LoVo (cell line): Measurements from ENCODE around the gene CBFA2T2.
"Not testable (repeated sequence)": the region's sequence is repeated elsewhere in the genome, so short reads cannot be mapped to it uniquely, and the experiment has no call there.

ENCODE experiments used
- DNase-seq: peaks from one replicate; pipeline ENCODE4 v3.0.0-alpha.2; 2016; ENCODE audit warnings: low spot score

CBFA2T2 gene

DNA sequence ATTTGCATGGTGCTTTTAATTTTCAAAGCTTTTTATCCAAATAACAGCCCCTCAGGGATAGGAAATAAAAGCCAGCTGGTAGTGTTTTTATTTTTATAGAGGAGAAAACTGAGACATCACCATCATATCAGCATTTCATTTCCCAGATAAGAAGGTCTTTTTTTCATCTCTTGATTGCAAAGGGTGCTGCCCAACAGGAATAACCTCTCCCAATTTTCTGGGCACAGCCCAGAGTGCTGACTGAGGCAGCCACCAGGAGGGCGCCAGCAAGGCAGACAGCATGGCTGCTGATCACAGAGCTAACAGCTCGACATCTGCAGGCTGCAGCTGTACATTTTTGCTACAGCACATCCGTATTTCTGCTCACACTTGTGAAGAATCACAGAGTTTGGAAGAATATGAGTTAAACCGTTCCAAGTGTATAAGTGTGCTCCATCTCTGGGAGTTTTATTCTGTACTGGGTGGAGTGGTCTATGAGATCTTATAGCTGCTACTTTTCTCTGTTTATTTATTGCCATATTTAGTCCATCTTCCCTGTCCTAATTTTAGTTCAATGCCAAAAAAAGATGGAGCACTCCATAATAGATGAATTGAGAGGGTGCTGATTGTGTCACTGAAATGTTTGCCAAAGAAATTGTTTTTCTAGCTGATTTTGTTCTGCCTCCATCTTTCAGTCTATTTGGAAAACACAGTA lies 86.7 kb downstream of the CBFA2T2 start:
- no peak for DNase-seq

DNA sequence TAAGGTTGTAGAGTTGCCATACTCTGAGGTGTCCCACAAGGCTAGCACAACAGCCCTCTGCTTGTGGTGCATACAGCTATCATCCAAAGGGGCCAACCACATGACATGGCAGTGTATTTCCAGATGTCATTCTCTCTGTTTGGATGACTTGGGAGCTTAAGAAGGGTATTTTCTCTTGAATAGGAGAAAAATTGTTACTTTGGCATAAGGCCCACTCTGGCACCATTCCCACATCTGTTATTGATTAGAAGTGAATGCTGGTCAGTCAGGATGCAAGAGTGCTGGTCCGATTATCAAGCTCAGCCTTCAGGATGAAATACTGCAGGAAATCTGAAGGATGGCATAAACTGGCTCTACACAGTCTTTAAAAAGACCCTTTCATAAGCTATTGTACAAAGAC lies 88.6 kb downstream of the CBFA2T2 start:
- no peak for DNase-seq

DNA sequence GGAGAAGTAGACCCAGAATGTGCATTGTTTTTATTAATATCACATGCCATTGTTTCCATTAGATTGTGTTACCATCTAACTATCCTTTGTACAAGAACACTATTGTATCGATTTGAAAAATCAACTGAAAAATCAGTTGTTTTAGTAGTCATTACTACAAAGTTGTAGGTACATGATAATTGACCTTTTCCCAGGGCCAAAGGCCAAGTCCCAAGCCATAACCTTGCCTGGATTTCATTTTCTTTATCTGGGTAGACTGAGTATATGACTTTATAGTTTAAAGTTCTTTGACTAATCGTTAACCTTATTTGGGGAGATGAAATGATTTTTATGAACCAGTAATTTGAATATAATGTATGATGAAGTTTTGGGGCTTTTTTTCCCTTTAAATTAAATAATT lies 93.2 kb downstream of the CBFA2T2 start:
- DNase-seq: no peak

DNA sequence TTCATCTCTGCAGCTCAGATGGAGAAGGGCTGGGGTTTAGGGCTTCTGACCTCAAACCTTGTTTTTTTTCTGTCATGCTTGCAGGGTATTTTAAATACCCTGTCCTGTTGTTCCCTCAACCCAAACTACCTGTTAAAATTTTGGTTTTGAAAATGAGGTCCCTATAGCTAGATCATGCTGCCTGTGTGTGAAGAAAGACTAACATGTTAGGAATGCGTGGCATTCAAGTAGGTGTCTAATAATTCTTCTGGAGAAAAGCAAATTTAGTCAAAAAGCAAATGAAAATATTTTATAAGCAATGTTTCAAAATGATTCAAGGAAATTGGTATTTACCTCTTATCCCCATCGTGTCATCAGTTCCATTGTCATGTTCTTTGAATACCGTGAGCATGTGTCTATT lies 95.1 kb downstream of the CBFA2T2 start:
- DNase-seq: no peak

DNA sequence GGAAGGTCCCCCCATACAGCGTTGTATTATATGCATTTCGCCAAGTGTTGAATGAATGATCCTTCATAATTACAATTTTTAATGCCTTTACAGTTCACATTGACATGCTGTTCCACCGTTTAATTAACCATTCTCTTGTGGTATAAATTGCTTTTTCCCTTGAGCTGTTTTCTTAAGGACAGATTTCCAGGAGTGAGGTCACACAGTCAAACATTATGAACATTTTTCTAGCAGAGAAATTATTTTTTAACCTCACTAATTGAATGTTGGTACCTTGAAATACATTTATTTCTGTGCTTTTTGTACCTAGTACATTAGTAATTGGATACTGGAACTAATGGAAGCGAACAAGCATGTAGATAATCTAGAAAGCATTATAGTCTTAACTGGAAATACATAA lies 95.5 kb downstream of the CBFA2T2 start:
- no peak for DNase-seq

DNA sequence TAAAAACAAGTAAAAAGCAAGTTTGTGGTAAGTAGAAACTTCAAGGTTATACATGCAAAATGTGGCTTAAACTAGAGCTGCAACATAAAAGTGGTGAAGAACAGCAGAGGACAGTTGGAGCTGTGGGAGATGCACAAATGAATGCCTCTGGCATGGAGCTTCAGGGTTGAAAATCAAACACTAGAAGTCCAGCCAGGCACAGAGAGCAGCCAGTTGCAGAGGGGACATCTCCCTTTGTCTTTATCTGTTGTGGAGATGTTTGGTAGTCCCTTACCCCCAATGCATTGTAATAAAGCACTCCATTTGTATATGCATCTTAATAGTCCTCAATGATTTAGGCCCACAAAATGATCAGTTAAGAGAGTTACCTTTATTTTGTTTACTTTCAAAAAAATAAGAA lies 99.2 kb downstream of the CBFA2T2 start:
- no peak for DNase-seq

DNA sequence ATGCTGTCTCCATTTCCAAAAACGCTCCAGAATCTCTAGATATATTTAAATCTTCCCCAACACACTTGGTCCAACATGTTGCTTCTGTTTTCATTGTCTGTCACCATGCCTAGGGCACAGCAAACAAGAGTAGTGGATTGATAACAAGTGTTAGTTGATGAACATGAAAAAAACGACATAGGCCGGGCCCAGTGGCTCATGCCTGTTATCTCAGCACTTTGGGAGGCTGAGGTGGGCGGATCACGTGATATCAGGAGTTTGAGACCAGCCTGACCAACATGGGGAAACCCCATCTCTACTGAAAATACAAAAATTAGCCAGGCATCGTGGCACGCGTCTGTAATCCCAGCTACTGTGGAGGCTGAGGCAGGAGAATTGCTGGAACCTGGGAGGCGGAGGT lies 102.0 kb downstream of the CBFA2T2 start:
- not testable (repeated sequence) for DNase-seq

DNA sequence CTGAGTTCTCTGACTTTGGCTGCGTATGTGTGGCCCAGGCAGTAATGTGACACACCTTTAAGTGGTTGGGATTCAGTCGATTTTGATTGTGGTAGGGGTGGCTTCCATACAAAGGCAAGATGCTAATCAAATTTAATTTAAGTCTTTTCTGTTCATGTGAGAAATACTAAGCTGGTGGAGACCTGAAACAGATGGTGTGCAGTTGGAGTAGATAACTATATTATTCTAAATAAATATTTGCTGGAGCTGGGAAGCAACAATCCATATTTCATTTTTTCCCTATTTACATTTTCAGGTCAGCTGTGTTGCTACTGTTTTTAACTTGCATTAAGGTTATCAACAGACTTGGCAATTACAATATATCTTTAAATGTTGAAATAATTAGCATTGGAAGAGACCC lies 104.8 kb downstream of the CBFA2T2 start:
- DNase-seq: no peak

DNA sequence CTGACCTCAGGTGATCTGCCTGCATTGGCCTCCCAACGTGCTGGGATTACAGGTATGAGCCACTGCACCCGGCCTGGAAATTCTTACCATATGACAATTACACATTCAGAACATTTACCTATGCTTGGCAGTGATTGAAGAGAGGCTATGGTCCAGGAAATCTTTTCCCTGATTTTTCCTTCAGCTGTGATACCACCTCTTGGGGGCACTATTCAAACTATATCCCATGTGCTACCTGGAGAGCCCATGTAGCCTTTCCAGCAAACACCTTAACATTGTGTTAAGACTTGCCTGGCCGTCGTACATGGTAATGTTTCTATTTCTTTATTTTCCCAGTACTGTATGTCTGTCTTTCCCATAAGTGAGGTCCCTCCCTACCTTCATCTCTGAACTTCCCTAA lies 110.5 kb downstream of the CBFA2T2 start:
- no peak for DNase-seq

DNA sequence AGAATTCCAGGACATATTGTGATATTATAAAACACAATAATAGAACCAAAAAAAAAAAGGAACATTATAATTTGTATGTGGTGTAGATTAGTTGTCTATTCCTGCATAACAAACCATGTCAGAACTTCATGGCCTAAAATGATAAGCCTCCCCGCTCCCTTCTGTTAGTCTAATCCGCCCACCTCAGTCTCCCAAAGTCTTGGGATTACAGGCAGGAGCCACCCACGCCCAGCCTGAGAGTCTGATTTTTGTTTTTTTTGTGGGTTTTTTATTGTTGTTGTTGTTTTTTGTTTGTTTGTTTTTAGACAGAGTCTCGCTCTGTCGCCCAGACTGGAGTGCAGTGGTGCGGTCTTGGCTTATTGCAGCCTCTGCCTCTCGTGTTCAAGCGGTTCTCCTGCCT lies 111.1 kb downstream of the CBFA2T2 start:
- no peak for DNase-seq

DNA sequence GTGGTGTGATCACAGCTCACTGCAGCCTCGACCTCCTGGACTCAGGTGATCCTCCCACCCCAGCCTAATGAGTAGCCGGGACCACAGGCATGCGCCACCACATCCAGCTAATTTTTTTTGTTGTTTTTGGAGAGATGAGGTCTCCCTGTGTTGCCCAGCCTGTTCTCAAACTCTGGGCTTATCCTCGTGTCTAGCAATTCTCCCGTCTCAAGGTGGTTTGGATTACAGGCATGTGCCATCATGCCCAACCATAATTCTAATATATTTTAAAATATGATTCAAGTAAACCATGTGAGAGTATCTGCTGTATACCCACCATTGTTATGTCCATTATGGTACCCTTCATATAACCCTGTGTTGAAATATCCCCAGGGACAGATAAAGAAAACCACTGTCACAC lies 112.0 kb downstream of the CBFA2T2 start:
- no peak for DNase-seq

DNA sequence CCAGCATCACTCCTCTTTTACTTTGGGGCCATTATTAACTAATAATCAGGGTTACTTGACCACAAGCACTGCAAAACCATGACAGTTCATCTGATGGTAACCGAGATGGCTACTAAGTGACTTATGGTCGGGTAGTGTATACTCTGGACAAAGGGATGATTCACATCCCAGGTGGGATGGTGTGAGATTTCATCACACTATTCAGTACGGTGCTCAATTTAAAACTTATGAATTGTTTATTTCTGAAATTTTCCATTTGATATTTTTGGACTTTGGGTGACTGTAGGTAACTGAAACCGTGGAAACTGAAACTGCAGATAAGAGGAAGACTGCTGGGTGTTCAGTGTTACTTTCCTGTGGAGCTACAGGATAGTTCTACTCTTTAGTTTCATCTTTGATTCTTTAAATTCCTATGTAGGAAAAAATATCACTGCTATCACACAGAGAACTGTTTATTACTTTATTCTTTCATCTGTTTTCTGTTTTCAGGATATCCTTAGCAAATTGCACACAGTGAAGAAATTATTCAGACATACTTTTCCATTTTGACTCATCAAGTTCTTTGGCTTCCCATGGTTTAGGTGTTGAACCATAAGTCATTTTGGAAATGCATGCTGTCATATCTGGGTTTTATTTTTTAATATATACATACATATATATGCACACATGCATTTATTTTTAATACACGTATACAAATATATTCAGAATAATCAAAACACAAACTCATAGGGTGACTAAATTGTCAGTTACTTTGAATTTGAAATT lies 113.1 kb downstream of the CBFA2T2 start:
- no peak for DNase-seq

DNA sequence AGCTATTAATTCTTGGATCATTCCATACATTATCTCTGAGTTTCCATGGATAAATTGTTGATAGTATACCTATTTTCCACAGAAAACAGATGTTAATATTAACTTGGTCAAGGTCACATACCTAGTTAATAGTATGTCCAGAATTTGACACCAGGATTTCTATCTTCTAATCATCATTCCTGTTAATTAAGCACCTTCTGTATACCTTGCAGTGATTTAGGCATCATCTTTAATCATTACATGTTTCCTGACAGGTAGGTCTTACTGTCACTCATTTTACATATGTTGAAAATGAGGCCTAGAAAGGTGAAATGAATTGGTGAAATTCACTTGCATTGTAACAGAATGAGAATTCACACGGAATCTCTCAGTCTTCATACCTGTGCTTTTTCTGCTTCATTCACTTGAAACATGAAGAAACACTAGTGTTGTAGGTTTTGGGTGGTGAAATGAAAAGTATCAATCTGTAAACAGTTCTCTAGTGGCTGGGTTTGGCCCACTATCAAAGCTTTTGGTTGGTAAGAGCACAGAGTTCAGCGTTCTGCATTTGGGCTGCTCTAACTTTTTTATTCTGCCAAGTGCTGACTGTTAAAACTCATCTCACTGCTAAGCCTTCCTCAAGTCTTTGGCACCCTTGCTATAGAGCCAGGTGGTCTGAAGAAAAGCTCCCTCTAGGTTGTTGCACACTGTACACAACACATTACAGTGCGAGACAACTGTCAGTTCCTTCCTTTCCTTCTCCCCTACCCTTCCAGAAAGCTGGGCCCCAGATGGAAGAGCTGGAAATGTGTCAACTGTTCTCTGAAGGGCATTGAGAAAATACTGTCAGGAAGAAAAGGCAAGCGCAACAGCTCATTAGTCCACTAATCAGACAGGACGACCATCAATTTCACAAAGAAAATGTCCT lies 114.4 kb downstream of the CBFA2T2 start:
- DNase-seq: no peak

DNA sequence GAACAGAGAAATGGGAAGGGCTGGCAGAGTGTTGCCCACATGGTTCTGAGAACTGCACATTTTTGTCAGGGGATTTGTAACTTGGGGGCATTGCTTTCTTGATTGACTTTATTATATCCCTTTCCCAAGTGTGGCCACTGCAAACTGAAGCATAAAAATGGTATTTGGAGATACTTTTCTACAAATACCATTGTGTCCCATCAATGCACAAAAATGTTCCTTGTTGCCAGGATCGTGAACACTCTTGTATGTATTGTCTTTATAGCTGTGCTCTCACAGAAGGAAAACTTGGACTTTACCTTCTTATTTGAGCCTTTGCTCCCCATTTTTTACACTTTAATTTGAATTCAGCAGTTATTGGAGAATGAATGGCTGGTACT lies 115.1 kb downstream of the CBFA2T2 start:
- no peak for DNase-seq

DNA sequence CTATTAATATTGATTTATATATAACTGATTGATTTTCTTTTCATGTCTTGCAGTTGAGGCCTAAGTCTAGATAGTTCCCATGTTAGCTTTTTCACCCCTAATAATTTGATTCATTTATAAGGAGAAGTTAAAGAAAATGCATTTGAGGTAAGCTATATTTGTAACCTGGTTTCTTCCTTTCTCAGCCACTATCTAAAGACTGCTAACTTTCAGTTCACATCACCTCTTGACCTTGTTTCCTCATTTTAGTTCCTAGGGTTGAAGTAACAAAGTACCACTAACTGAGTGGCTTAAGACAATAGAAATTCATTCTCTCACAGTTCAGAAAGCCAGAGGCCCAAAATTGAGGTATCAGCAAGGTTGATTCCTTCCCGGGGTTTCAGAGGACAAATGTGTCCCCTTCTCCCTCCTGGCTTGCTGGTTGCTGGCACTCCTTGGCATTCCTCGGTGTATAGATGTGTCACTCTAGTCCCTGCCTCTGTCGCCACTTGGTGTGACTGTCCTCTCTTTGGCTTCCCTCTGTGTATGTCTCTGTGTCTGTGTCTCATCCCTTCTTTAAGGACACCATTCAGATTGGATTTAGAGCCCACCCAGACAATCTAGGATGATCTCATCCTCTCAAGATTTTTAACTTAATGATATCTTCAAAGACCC lies 116.3 kb downstream of the CBFA2T2 start:
- no peak for DNase-seq

DNA sequence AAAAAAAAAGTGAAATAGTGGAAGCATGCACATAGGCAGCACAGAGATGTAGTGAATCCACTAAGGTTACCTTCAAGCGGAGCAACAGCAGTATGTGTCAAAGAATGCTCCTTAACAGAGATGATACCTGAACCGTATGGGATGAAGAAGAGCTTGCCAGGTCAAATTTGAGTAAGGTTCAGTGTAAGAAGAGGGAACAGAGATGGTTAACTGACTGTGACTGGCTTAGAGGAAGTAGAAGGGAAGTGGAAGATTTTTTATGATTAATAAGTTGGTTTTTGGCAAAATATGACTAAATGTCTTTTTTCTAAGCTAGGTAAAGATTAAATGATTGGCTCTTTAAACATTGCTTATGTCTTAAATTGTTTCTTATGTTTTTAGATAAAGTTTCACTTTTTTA lies 119.6 kb downstream of the CBFA2T2 start:
- no peak for DNase-seq

DNA sequence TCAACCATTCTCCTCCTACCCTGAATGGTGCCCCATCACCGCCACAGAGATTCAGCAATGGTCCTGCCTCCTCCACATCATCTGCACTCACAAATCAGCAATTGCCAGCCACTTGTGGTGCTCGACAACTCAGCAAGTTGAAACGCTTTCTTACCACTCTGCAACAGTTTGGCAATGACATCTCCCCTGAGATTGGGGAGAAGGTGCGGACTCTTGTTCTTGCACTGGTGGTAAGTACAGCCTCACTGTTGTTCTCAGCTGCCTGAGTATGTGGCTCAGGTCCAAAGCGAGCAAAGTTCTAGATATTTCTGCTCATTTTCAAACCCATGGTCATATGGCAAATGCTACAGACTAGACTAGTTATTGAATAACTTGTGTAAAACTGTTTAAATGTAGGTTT lies 121.2 kb downstream of the CBFA2T2 start:
- DNase-seq: no peak

DNA sequence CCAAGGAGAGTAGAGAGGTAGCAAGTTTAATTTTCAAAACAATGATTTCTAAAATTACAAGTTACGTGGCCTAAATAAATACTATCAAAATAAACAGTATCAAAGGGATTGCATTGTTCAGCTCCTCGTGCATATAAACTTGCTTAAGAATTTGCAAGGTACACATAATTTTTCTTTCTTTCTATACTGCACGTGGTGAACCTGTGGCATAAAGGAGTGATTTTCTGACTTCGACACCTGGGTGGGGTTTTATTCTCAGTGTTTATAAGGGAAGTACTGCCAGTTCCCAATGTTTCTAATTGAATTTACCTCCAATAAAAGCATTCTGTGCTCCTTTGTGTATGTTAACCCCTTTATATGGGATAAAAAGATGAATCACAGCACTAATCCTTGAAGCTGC lies 122.1 kb downstream of the CBFA2T2 start:
- DNase-seq: no peak

DNA sequence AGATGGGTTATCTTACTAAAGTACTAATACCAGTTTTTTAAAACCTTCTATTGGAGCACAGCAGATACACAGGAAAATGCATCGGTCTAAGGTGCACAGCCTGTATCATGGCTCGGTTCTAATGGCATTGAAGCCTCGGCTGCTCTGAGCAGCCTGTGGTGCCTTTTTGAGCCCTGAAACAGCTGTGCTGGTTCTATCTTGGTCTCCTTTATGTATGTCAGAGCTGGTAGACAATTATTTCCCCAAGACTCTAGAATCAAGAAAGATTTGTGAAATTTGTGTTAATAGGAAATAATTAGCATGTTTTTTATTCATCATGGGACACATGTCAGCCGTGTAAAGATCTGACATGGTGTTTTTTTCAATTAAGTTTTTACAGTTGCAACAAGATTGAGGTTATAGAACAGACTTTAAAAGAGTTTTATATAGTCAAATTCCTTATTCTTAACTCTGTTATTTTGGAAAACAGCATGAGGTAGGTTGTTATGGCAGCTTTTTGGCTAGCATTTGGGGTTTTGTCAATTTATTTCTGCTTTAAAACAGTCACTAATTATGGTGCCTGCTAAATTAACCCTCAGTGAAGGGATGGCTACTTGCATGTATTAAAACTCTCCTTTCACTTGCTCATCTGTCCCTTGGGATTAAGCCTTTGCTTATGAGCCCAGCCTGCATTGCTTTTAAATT lies 132.0 kb downstream of the CBFA2T2 start:
- DNase-seq: no peak

DNA sequence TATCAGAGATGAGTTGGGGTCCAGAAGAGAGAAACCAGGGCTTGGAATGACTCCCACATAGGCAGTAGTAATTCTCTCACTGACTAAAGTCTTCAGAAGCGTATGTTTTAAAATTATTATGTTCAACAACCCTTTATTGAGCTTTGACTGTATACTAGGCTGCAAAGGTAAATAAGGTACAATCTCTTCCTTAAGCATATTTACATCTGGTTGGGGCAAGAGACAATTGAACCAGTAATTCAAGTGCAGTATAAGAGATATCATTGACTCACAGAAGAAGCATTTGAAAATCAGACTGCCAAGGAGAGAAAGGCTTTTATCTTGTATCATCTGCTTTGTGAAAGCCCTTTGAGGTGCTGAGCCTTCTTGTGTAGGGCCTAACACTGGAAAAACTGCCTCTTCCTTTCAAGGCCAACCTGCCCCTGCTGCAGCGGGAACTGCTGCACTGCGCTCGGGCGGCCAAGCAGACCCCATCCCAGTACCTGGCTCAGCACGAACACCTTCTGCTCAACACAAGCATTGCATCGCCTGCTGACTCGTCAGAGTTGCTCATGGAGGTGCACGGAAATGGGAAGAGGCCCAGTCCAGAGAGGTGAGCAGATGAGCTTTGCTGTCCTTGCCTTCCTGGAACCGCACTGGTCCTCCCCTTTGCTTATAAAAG lies 132.9 kb downstream of the CBFA2T2 start:
- no peak for DNase-seq

DNA sequence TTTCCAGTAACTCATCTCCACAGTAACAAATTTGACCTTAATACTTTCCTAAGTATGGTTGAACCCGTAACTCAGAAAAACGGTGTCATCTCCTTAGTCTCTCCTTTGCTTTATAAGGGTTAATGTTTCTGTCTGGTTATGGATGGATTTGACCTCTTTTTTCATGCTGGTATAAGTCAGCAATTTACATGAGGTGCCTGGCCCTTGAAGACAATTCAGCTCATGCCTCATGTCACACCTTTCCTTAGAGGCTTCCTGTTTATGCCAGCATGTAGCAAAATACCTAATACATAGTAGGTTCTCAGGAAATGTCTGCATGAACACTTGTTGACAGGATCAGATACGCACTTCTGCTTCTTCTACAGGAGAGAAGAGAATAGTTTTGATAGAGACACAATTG lies 134.5 kb downstream of the CBFA2T2 start:
- no peak for DNase-seq
